ENCODE results near the gene BDP1.
"Not testable (repeated sequence)": the region's sequence is repeated elsewhere in the genome, so short reads cannot be mapped to it uniquely, and the experiment has no call there.

DNA sequence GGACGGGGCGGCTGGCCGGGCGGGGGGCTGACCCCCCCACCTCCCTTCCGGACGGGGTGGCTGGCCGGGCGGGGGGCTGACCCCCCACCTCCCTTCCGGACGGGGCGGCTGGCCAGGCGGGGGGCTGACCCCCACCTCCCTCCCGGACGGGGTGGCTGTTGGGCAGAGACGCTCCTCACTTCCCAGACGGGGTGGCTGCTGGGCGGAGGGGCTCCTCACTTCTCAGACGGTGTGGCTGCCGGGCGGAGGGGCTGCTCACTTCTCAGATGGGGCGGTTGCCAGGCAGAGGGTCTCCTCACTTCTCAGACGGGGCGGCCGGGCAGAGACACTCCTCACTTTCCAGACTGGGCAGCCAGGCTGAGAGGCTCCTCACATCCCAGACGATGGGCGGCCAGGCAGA, 70.2 kb downstream of the BDP1 start:
- not testable (repeated sequence) for TF ChIP-seq CTCF (IDR thresholded peaks at IDR 0.05; ENCODE audit: low read length); EZH2 (IDR thresholded peaks at IDR 0.05; ENCODE audit: borderline replicate concordance, low read length)
